GM18909 (cell line): ENCODE results near the gene MED15.
"Not testable (repeated sequence)": the region's sequence is repeated elsewhere in the genome, so short reads cannot be mapped to it uniquely, and the experiment has no call there.

ENCODE experiments used
- ATAC-seq: cut with Tn5 transposase; IDR thresholded peaks from one replicate; pipeline ENCODE4 v1.9.1; 2021; ENCODE audit warnings: mild to moderate bottlenecking; ENCODE audit not compliant: unreplicated experiment, poor library complexity

The MED15 gene

GRCh38 chr22:20528405-20528978, 21.1 kb downstream of the MED15 start:
- ATAC-seq: no peak

GRCh38 chr22:20530368-20531153, 23.2 kb downstream of the MED15 start:
- ATAC-seq: no peak

- ATAC-seq: no peak
These were observed 23.7 kb downstream of the MED15 start for GRCh38 chr22:20531154-20531403.

- no peak for ATAC-seq
These were observed 24.2 kb downstream of the MED15 start for GRCh38 chr22:20531404-20532201.

- no peak for ATAC-seq
These were observed 25.0 kb downstream of the MED15 start for GRCh38 chr22:20532256-20532993.

GRCh38 chr22:20533095-20533878, 25.9 kb downstream of the MED15 start:
- no peak for ATAC-seq

GRCh38 chr22:20533879-20534265, 26.5 kb downstream of the MED15 start:
- no peak for ATAC-seq

- ATAC-seq: no peak
These were observed 29.3 kb downstream of the MED15 start for GRCh38 chr22:20536590-20537324.

- no peak for ATAC-seq
These were observed 29.9 kb downstream of the MED15 start for GRCh38 chr22:20537325-20537756.

- ATAC-seq: no peak
These were observed 30.6 kb downstream of the MED15 start for GRCh38 chr22:20537983-20538382.

- not testable (repeated sequence) for ATAC-seq
These were observed 31.5 kb downstream of the MED15 start for GRCh38 chr22:20538875-20539274.

- ATAC-seq: no peak
These were observed 34.6 kb downstream of the MED15 start for GRCh38 chr22:20542055-20542454.

GRCh38 chr22:20542736-20543135, 35.3 kb downstream of the MED15 start:
- no peak for ATAC-seq

GRCh38 chr22:20545318-20545634, 37.9 kb downstream of the MED15 start:
- ATAC-seq: not testable (repeated sequence)

GRCh38 chr22:20545681-20546521, 38.5 kb downstream of the MED15 start:
- no peak for ATAC-seq

- ATAC-seq: no peak
These were observed 39.1 kb downstream of the MED15 start for GRCh38 chr22:20546541-20546950.

GRCh38 chr22:20547029-20547428, 39.6 kb downstream of the MED15 start:
- no peak for ATAC-seq

- ATAC-seq: no peak
These were observed 41.4 kb downstream of the MED15 start for GRCh38 chr22:20548806-20549205.
